ENCODE data around the gene UVRAG. TPM values are rescaled to one million over a fixed set of nuclear protein-coding genes. Genes with fewer than 3 reads are reported as not detected.

Gene UVRAG
- total RNA-seq, 1 donor from 2014 or later: 45.2 TPM

DNA sequence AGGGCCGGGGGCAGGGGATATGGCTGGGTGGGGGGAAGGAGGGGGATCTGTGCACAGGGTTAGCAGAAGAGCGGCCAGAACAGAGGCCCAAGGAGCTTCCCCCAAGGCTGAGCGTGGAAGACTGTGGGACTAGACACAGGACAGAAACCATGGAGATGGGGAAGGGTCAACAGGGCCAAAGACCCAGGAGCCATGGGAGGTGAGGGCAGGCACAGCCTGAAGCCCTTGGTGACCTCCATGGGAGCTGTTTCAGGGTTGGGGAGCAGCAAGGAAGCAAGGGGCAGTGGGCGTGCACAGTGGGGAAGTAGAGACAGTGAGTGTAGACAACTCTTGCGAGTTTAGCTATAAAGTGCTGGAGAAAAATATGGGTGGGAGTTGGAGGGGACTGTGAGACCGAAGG lies 334.7 kb downstream of the UVRAG start:
- Histone ChIP-seq H3K9me3 (no peaks in the 10 kb centered on the region), H3K4me3 (no peak overlapping the region), H3K4me1 (no peaks in the 10 kb centered on the region), H3K27ac (no peak overlapping the region), H3K36me3 (no peaks in the 10 kb centered on the region), H3K27me3 (no peaks in the 10 kb centered on the region)
- intact Hi-C loops (cut with DNase I): no loop called here
- peak in 1 of 2 donors; percentile 11 for DNase-seq (ENCODE audit: low spot score in 2 of 2)
- TF ChIP-seq, protein P1, sequence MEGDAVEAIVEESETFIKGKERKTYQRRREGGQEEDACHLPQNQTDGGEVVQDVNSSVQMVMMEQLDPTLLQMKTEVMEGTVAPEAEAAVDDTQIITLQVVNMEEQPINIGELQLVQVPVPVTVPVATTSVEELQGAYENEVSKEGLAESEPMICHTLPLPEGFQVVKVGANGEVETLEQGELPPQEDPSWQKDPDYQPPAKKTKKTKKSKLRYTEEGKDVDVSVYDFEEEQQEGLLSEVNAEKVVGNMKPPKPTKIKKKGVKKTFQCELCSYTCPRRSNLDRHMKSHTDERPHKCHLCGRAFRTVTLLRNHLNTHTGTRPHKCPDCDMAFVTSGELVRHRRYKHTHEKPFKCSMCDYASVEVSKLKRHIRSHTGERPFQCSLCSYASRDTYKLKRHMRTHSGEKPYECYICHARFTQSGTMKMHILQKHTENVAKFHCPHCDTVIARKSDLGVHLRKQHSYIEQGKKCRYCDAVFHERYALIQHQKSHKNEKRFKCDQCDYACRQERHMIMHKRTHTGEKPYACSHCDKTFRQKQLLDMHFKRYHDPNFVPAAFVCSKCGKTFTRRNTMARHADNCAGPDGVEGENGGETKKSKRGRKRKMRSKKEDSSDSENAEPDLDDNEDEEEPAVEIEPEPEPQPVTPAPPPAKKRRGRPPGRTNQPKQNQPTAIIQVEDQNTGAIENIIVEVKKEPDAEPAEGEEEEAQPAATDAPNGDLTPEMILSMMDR (IDR thresholded peaks at IDR 0.05): no peak

DNA sequence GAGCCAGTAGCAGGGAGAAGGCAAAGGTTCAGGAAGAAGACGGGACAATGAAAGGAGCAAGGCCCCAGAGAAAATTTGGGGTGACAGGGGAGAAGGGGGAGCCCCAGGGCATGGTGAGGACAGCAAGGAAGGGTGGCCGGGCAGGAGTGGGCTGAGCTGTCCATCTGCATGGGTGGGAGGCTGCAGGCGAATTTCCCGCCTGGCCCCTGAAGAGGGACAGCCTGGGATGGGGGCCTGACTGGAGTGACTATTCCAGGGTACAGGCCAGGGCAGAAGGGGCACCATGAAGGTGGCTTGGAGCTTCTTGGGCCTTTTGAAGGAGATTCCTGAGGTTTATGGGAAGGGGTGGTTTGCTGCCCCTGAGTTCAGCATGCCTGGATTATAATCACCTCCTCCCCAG lies 335.1 kb downstream of the UVRAG start:
- DNase-seq (ENCODE audit: low spot score in 2 of 2): peak in 1 of 2 donors; percentile 42
- Histone ChIP-seq H3K4me1 (no peaks in the 10 kb centered on the region), H3K36me3 (no peaks in the 10 kb centered on the region), H3K9me3 (no peaks in the 10 kb centered on the region), H3K27me3 (no peaks in the 10 kb centered on the region), H3K4me3 (no peak overlapping the region), H3K27ac (no peak overlapping the region)
- intact Hi-C loops (cut with DNase I): no loop called here
- TF ChIP-seq, protein P1 (IDR thresholded peaks at IDR 0.05): no peak

DNA sequence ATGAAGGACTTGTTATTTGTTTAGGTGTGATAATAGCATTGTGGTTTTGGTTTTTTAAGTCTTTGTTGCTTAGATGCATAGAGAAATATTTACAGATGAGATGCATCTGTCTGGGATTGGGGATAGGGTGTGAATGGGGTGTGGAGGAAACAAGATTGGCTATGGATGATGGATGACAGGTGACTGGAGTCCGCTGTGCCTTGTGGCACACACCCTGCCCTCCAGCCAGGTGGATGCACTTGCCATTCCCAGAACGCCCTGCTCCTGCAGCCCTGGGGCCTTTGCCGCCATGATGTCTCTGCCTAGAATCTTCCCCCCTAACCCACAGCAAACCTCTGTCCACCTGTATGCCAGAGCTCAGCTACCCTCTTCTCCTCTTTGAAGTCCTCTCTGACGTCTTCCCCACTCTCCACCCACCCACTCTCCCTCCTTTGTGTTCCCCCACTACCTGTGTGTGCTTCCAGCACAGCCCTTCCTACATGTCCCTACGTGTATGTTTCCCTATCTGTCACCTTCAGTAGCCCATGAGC lies 336.6 kb downstream of the UVRAG start:
- intact Hi-C loops (cut with DNase I): loop anchor here (1.0 to 2.0 kb wide), 2 partner anchors 254 to 349 kb away; no protein-coding TSS in a partner anchor
- H3K4me1 ChIP-seq: no peaks in the 10 kb centered on the region
- H3K27me3 ChIP-seq: no peaks in the 10 kb centered on the region
- no peaks in the 10 kb centered on the region for H3K36me3 ChIP-seq
- TF ChIP-seq, protein P1 (IDR thresholded peaks at IDR 0.05): no peak
- DNase-seq (ENCODE audit: low spot score in 2 of 2): peak in 1 of 2 donors; percentile 30
- H3K9me3 ChIP-seq: no peaks in the 10 kb centered on the region
- peak overlapping the region in 1 of 2 donors; percentile 46 for H3K4me3 ChIP-seq
- no peak overlapping the region for H3K27ac ChIP-seq

DNA sequence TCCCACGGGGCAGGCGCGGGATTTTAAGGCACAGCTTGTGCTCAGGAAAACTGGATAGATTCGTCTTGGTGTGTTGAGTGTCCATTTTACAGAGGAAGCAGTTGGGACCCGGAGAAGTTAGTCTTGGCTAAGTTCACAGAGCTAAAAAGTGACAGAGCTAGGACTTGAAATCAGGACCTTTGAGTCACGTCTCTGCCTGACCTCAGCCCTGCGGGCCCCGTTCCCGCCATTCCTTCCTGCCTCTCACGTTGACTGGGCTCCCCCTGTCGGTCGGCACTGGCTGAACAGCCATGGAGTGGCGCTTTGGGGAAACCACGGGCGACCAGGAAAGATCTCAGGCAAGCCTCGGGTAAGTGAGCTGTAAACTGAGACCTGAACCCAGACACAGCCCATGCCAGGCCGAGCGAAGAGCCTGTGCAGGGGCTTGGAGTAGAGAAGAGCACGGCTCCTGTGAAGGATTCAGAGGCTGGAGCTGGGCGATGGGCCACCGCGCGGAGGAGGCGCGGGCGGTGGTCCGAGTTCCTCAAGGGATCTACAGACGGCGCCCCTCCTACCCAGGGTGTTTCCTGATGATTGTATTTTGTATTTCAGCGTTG lies 337.2 kb downstream of the UVRAG start:
- peak overlapping the region; percentile 46 to 59 for H3K4me3 ChIP-seq
- intact Hi-C loops (cut with DNase I): loop anchor here (1.0 to 2.0 kb wide), 2 partner anchors 255 to 349 kb away; no protein-coding TSS in a partner anchor
- H3K27me3 ChIP-seq: no peaks in the 10 kb centered on the region
- peak; percentile 62 to 95 for DNase-seq (ENCODE audit: low spot score in 2 of 2)
- TF ChIP-seq, protein P1 (IDR thresholded peaks at IDR 0.05): peak; percentile 96 to 98 (median 96)
- no peaks in the 10 kb centered on the region for H3K36me3 ChIP-seq
- no peak overlapping the region for H3K27ac ChIP-seq
- no peaks in the 10 kb centered on the region for H3K9me3 ChIP-seq
- H3K4me1 ChIP-seq: no peaks in the 10 kb centered on the region

DNA sequence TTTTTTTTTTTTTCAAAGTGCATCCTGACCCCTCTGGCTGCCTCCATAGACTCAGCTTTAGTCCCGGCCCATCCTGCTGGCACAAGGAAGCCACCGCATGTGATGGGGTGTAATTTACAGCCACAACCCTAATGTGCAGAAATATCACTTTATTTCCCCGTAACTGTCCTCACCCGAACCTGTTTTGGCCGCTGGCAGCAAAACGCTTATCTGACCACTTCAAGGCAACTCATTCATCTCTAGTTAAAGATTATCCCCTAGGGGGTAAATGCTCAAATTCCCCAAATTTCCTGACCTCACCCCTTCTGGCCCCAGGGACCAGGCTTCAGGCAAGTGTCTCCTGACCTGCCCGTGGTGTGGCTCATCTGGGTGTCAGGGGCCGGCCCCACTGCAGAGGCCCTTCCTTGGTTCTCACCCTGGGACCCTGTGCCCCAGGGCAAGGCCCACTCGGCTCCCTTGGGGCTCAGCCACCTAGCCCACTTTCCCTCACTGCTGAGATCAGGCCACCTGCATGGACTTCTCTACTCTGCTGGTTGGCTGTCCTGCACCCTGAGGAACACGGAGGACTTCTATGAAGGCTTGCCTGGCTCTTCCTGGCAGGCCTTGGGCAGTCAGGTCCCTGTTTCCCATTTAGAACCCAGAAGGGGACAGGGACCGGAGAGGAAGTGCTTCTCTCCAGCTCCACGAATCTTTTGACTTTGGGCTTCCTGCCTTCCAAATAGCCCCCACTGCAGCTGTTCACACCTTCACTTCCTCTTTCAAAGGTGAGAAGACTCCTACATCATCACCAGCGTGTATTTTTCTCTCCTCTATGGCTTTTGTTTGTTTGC lies 337.9 kb downstream of the UVRAG start:
- no peaks in the 10 kb centered on the region for H3K9me3 ChIP-seq
- H3K4me1 ChIP-seq: no peaks in the 10 kb centered on the region
- no peak overlapping the region for H3K27ac ChIP-seq
- DNase-seq (ENCODE audit: low spot score in 2 of 2): peak in 1 of 2 donors; percentile 58
- no peaks in the 10 kb centered on the region for H3K36me3 ChIP-seq
- TF ChIP-seq, protein P1 (IDR thresholded peaks at IDR 0.05): no peak
- H3K4me3 ChIP-seq: peak overlapping the region; percentile 46 to 59
- no peaks in the 10 kb centered on the region for H3K27me3 ChIP-seq
- intact Hi-C loops (cut with DNase I): loop anchor here (1.0 to 2.0 kb wide), 2 partner anchors 256 to 350 kb away; no protein-coding TSS in a partner anchor

All from ascending aorta (tissue), 2 donors.